IMR-90 (cell line): ENCODE measurements around the gene IL36B. TPM values are rescaled to one million over a fixed set of nuclear protein-coding genes. Genes with fewer than 3 reads are reported as not detected.

Experiments
- ATAC-seq: fragments of 200-7000 bp; cut with Tn5 transposase; 2 replicates; pipeline ENCODE4 v1.9.1; 2020; ENCODE audit warnings: low read depth, mild to moderate bottlenecking, moderate library complexity
- BruUV-seq: library from RNA; stranded (reverse); fragments of 400-500 nt; replicated peaks from 2 replicates; lab custom pipeline; 2021; lab: Mats Ljungman, UMichigan
- CTCF ChIA-PET: fragments of 300-600 bp; formaldehyde crosslinking; extraction: SDS; loops from one replicate; lab custom pipeline; 2021; ENCODE audit warnings: antibody characterized with exemption; lab: Yijun Ruan, JAX
- POLR2A ChIA-PET: fragments of 300-600 bp; sonication (Branson Sonifier 250); formaldehyde crosslinking; loops from one replicate; lab custom pipeline; 2022; ENCODE audit warnings: antibody characterized with exemption; ENCODE audit not compliant: unreplicated experiment; lab: Charles Lee
- DNase-seq: peaks from one replicate; pipeline ENCODE4 v3.0.0; 2013
- H2AFZ ChIP-seq: replicated peaks from 2 replicates; pipeline ENCODE3; 2013; ENCODE audit warnings: low read length, mild to moderate bottlenecking; ENCODE audit not compliant: poor library complexity
- H2AK5ac ChIP-seq: 2 replicates; pipeline ENCODE4 v1.6.1; 2013; ENCODE audit warnings: low read depth, low read length, inconsistent platforms
- H2AK9ac ChIP-seq: replicated peaks from 2 replicates; pipeline ENCODE3; 2013; ENCODE audit warnings: mild to moderate bottlenecking, low read depth, low read length, moderate library complexity; ENCODE audit not compliant: poor library complexity
- H2BK120ac ChIP-seq: 2 replicates; pipeline ENCODE4 v1.6.1; 2013; ENCODE audit warnings: low read depth, low read length, inconsistent platforms
- H2BK15ac ChIP-seq: 3 replicates; pipeline ENCODE4 v1.6.1; 2013; ENCODE audit warnings: low read depth, low read length, inconsistent platforms
- H2BK20ac ChIP-seq: 2 replicates; pipeline ENCODE4 v1.6.1; 2013; ENCODE audit warnings: low read depth, mild to moderate bottlenecking, inconsistent platforms, low read length, moderate library complexity
- H2BK5ac ChIP-seq: 2 replicates; pipeline ENCODE4 v1.6.1; 2013; ENCODE audit warnings: mild to moderate bottlenecking, low read depth, low read length, inconsistent platforms; ENCODE audit not compliant: poor library complexity, severe bottlenecking
- H3K14ac ChIP-seq: replicated peaks from 2 replicates; pipeline ENCODE4 v1.6.1; 2013; ENCODE audit warnings: low read depth, low read length, inconsistent platforms
- H3K18ac ChIP-seq: 2 replicates; pipeline ENCODE4 v1.6.1; 2013; ENCODE audit warnings: low read depth, low read length, control low read depth
- H3K23ac ChIP-seq: 2 replicates; pipeline ENCODE4 v1.6.1; 2013; ENCODE audit warnings: low read depth, low read length, inconsistent platforms
- H3K27ac ChIP-seq: 2 replicates; pipeline ENCODE4 v1.5.1; 2013; ENCODE audit warnings: mild to moderate bottlenecking, control low read depth, low read length; ENCODE audit not compliant: insufficient read depth
- H3K27me3 ChIP-seq: 2 replicates; pipeline ENCODE4 v1.6.1; 2013; ENCODE audit warnings: low read length; ENCODE audit not compliant: control insufficient read depth, insufficient read depth
- H3K36me3 ChIP-seq: 2 replicates; pipeline ENCODE4 v1.6.1; 2013; ENCODE audit warnings: low read length, mixed read lengths; ENCODE audit not compliant: control insufficient read depth, insufficient read depth
- H3K4ac ChIP-seq: 2 replicates; pipeline ENCODE4 v1.6.1; 2013; ENCODE audit warnings: low read depth, low read length, inconsistent platforms
- H3K4me1 ChIP-seq: 2 replicates; pipeline ENCODE4 v1.6.1; 2013; ENCODE audit warnings: low read length, mixed read lengths; ENCODE audit not compliant: control insufficient read depth, insufficient read depth
- H3K4me2 ChIP-seq: 2 replicates; pipeline ENCODE4 v1.6.1; 2013; ENCODE audit warnings: low read depth, mild to moderate bottlenecking, control low read depth, low read length, moderate library complexity
- H3K4me3 ChIP-seq: 2 replicates; pipeline ENCODE4 v1.5.1; 2013; ENCODE audit warnings: low read depth, mild to moderate bottlenecking, control low read depth, low read length, moderate library complexity; ENCODE audit not compliant: insufficient read depth
- H3K56ac ChIP-seq: 2 replicates; pipeline ENCODE4 v1.6.1; 2013; ENCODE audit warnings: low read length, inconsistent platforms; ENCODE audit not compliant: insufficient read depth; ENCODE audit errors: extremely low read depth
- H3K79me1 ChIP-seq, 2 experiments: 2 replicates each; pipeline ENCODE4 v1.6.1; 2013; ENCODE audit warnings: low read length in 2 of 2, inconsistent platforms in 1 of 2, low read depth in 1 of 2
- H3K9ac ChIP-seq: 2 replicates; pipeline ENCODE4 v1.6.1; 2013; ENCODE audit warnings: low read depth, low read length, control low read depth
- H3K9me1 ChIP-seq: 2 replicates; pipeline ENCODE4 v1.6.1; 2013; ENCODE audit warnings: low read length, inconsistent platforms; ENCODE audit not compliant: insufficient read depth
- H3K9me3 ChIP-seq: 2 replicates; pipeline ENCODE4 v1.6.1; 2013; ENCODE audit warnings: low read length; ENCODE audit not compliant: control insufficient read depth, insufficient read depth
- H4K20me1 ChIP-seq: 2 replicates; pipeline ENCODE4 v1.6.1; 2013; ENCODE audit warnings: low read length, inconsistent platforms; ENCODE audit not compliant: insufficient read depth
- H4K5ac ChIP-seq: 2 replicates; pipeline ENCODE4 v1.6.1; 2013; ENCODE audit warnings: mild to moderate bottlenecking, low read depth, low read length, control low read depth
- H4K8ac ChIP-seq, 2 experiments: 2 replicates each; pipeline ENCODE4 v1.6.1; 2013; ENCODE audit warnings: low read depth in 2 of 2, low read length in 2 of 2, control low read depth in 1 of 2, inconsistent platforms in 1 of 2
- H4K91ac ChIP-seq: 2 replicates; pipeline ENCODE4 v1.6.1; 2013; ENCODE audit warnings: low read depth, low read length, inconsistent platforms; ENCODE audit not compliant: insufficient read depth
- BHLHE40 ChIP-seq: fragments of 150-350 bp; IDR thresholded peaks from 2 replicates; pipeline ENCODE4 v1.6.1; 2016; ENCODE audit warnings: mild to moderate bottlenecking, low read depth, low read length
- CEBPB ChIP-seq: IDR thresholded peaks from 2 replicates; pipeline ENCODE4 v1.6.1; 2012; ENCODE audit warnings: low read depth, low read length, improper control_type of control experiment
- MAFK ChIP-seq: IDR thresholded peaks from 2 replicates; pipeline ENCODE4 v1.6.1; 2012; ENCODE audit warnings: low read depth, low read length, improper control_type of control experiment
- MAZ ChIP-seq: IDR thresholded peaks from 2 replicates; pipeline ENCODE4 v1.6.1; 2012; ENCODE audit warnings: low read depth, mild to moderate bottlenecking, low read length, improper control_type of control experiment, moderate library complexity, borderline replicate concordance
- MXI1 ChIP-seq: IDR thresholded peaks from 2 replicates; pipeline ENCODE4 v1.6.1; 2012; ENCODE audit warnings: low read depth, mild to moderate bottlenecking, low read length, moderate library complexity, borderline replicate concordance
- POLR2A ChIP-seq: IDR thresholded peaks from 2 replicates; pipeline ENCODE4 v1.6.1; 2012; ENCODE audit warnings: mild to moderate bottlenecking, low read depth, low read length
- RAD21 ChIP-seq: IDR thresholded peaks from 2 replicates; pipeline ENCODE4 v1.6.1; 2012; ENCODE audit warnings: low read length, improper control_type of control experiment
- RFX5 ChIP-seq: IDR thresholded peaks from 2 replicates; pipeline ENCODE4 v1.8.0; 2012; ENCODE audit warnings: low read depth, mild to moderate bottlenecking, low read length, moderate library complexity
- SMC3 ChIP-seq: fragments of 150-350 bp; IDR thresholded peaks from 2 replicates; pipeline ENCODE4 v1.6.1; 2016; ENCODE audit warnings: low read depth, mild to moderate bottlenecking, antibody characterized with exemption, low read length, moderate library complexity
- WGBS, 2 experiments: methylation state at CpG; one replicate each; pipeline versions ENCODE4 v1.1.5 to v1.1.7; 2013; ENCODE audit warnings: missing lambda C conversion rate in 2 of 2; ENCODE audit not compliant: insufficient read length in 1 of 2; ENCODE audit errors: extremely low coverage in 2 of 2; 5-methylcytosine and 5-hydroxymethylcytosine counted together
- dilution Hi-C: fragments of 300-500 bp; cut with HindIII; formaldehyde crosslinking; loops from one replicate; pipeline ENCODE4 v1.14.3; 2018; ENCODE audit warnings: low sequenced_read_pairs; ENCODE audit not compliant: unreplicated experiment
- in situ Hi-C: fragments of 300-500 bp; cut with MboI; formaldehyde crosslinking; loops from 3 replicates; pipeline ENCODE4 v1.14.3; 2019; ENCODE audit warnings: low sequenced_read_pairs, inconsistent platforms, mixed read lengths
- intact Hi-C: fragments of 100-400 bp; cut with micrococcal nuclease; formaldehyde crosslinking; loops from 2 replicates; pipeline ENCODE4 v1.10.0; 2022
- polyA plus RNA-seq, 3 experiments: library from polyadenylated mRNA; depleted of rRNA; stranded (reverse); fragments of >200 nt; gene quantifications; 2 replicates each; pipeline ENCODE4 v1.2.3, GENCODE V29; 2012; ENCODE audit warnings: low replicate concordance in 1 of 3
- total RNA-seq: library from RNA; depleted of rRNA; stranded (reverse); fragments of >200 nt; gene quantifications from 2 replicates; pipeline ENCODE4 v1.2.3, GENCODE V29; 2012
- TF ChIP-seq, protein P1 (sequence below): conservative IDR thresholded peaks from 2 replicates; pipeline ENCODE4 v1.5.1; 2012; ENCODE audit warnings: mild to moderate bottlenecking, low read depth, low read length, improper control_type of control experiment
- TF ChIP-seq, protein P2 (sequence below): fragments of 150-350 bp; IDR thresholded peaks from 2 replicates; pipeline ENCODE4 v1.6.1; 2016; ENCODE audit warnings: low read depth, mild to moderate bottlenecking, low read length, moderate library complexity, borderline replicate concordance

IL36B gene
- total and polyA plus RNA-seq, 2 of the 4 experiments (the other 2 are of a cell fraction) = not detected

DNA sequence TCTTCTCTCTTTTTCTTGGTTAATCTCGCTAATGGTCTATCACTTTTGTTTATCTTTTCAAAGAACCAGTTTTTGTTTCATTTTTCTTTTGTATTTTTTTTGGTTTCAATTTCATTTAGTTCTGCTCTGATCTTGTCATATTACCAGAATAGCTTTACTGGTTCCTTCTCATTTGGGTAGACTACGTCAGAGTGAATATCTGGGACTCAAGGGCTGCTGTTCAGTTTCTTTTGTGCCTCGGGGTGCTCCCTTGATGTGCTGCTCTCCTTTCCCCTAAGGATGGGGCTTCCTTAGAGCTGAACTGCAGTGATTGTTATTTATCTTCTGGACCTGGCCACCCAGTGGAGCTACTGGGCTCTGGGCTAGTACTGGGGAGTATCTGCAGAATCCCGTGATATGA lies 45.4 kb upstream of the IL36B start:
- no peak for ATAC-seq
- Histone ChIP-seq H2BK120ac (no peak overlapping the region), H3K9me3 (no peaks in the 10 kb centered on the region), H2AK5ac (no peak overlapping the region), H2AFZ (no peak overlapping the region), H2BK20ac (no peak overlapping the region), H2AK9ac (no peak overlapping the region), H3K36me3 (no peaks in the 10 kb centered on the region), H3K27me3 (no peaks in the 10 kb centered on the region), H4K20me1 (no peaks in the 10 kb centered on the region), H4K91ac (no peak overlapping the region), H2BK5ac (no peak overlapping the region), H3K9me1 (no peaks in the 10 kb centered on the region), H2BK15ac (no peak overlapping the region), H3K14ac (no peak overlapping the region), H3K56ac (no peak overlapping the region), H3K18ac (no peak overlapping the region), H3K4me1 (no peaks in the 10 kb centered on the region), H3K27ac (no peak overlapping the region), H4K8ac (no peak overlapping the region), H3K4me2 (no peak overlapping the region), H3K79me1 (no peaks in the 10 kb centered on the region), H4K5ac (no peak overlapping the region), H3K4me3 (no peak overlapping the region), H3K23ac (no peak overlapping the region), H3K9ac (no peak overlapping the region), H3K4ac (no peak overlapping the region)
- TF ChIP-seq BHLHE40 = no peak
- TF ChIP-seq RAD21 = no peak
- TF ChIP-seq, protein P1, sequence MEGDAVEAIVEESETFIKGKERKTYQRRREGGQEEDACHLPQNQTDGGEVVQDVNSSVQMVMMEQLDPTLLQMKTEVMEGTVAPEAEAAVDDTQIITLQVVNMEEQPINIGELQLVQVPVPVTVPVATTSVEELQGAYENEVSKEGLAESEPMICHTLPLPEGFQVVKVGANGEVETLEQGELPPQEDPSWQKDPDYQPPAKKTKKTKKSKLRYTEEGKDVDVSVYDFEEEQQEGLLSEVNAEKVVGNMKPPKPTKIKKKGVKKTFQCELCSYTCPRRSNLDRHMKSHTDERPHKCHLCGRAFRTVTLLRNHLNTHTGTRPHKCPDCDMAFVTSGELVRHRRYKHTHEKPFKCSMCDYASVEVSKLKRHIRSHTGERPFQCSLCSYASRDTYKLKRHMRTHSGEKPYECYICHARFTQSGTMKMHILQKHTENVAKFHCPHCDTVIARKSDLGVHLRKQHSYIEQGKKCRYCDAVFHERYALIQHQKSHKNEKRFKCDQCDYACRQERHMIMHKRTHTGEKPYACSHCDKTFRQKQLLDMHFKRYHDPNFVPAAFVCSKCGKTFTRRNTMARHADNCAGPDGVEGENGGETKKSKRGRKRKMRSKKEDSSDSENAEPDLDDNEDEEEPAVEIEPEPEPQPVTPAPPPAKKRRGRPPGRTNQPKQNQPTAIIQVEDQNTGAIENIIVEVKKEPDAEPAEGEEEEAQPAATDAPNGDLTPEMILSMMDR = no peak
- TF ChIP-seq, protein P2, sequence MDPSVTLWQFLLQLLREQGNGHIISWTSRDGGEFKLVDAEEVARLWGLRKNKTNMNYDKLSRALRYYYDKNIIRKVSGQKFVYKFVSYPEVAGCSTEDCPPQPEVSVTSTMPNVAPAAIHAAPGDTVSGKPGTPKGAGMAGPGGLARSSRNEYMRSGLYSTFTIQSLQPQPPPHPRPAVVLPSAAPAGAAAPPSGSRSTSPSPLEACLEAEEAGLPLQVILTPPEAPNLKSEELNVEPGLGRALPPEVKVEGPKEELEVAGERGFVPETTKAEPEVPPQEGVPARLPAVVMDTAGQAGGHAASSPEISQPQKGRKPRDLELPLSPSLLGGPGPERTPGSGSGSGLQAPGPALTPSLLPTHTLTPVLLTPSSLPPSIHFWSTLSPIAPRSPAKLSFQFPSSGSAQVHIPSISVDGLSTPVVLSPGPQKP = no peak
- TF ChIP-seq CEBPB = no peak
- no peak for TF ChIP-seq MXI1
- TF ChIP-seq SMC3 = no peak
- TF ChIP-seq MAFK = no peak
- TF ChIP-seq MAZ = no peak
- no peak for TF ChIP-seq RFX5
- TF ChIP-seq POLR2A = no peak
- no peak for DNase-seq
- POLR2A ChIA-PET = no interaction called here
- CTCF ChIA-PET = no interaction called here
- intact Hi-C loops = no loop called here
- in situ Hi-C loops = no loop called here
- dilution Hi-C loops = no loop called here
- BruUV-seq = no TSS peak
- no CpG with 5 or more reads among the region's 4 CpGs for WGBS, 2 experiments
